Midbrain (tissue), 1 donor: ENCODE results near the gene SUPT6H.

Experiments
- DNase-seq: peaks from one replicate; lab custom pipeline; 2025; lab: John Stamatoyannopoulos, UW

The SUPT6H gene

GRCh38 chr17:28661635-28662526, at the start of gene SUPT6H, which contains the start of gene SDF2:
Gene SUPT6H (plus strand): TSS chr17:28662205. CDS start chr17:28673402, 11,197 bp downstream.
Gene SDF2 (minus strand): TSS chr17:28661906. CDS start chr17:28661876, 30 bp downstream.
- peak; percentile 95 for DNase-seq

- DNase-seq, result no peak
These were observed 49.5 kb upstream of the SUPT6H start for GRCh38 chr17:28612531-28612930.

- peak; percentile 47 for DNase-seq
These were observed 48.8 kb upstream of the SUPT6H start for GRCh38 chr17:28612936-28613872.

GRCh38 chr17:28613931-28614381, 48.0 kb upstream of the SUPT6H start, which contains the start of gene RSKR:
Gene RSKR (minus strand): TSS chr17:28614185. CDS start chr17:28614161, 24 bp downstream.
- DNase-seq, result no peak

- no peak for DNase-seq
These were observed 46.6 kb upstream of the SUPT6H start for GRCh38 chr17:28615260-28615940.

GRCh38 chr17:28616281-28616680, 45.7 kb upstream of the SUPT6H start:
- DNase-seq, result no peak

GRCh38 chr17:28618464-28618863, 43.5 kb upstream of the SUPT6H start:
- DNase-seq, result no peak

- DNase-seq, result no peak
These were observed 42.0 kb upstream of the SUPT6H start for GRCh38 chr17:28620010-28620409.

GRCh38 chr17:28622186-28622585, 39.8 kb upstream of the SUPT6H start:
- no peak for DNase-seq

GRCh38 chr17:28623696-28624095, 38.3 kb upstream of the SUPT6H start:
- DNase-seq, result no peak

GRCh38 chr17:28624148-28624547, 37.9 kb upstream of the SUPT6H start:
- DNase-seq, result no peak

GRCh38 chr17:28626818-28627217, 35.2 kb upstream of the SUPT6H start:
- DNase-seq, result no peak

- DNase-seq, result no peak
These were observed 27.7 kb upstream of the SUPT6H start for GRCh38 chr17:28634206-28634865.

- no peak for DNase-seq
These were observed 26.5 kb upstream of the SUPT6H start for GRCh38 chr17:28635506-28635905.

GRCh38 chr17:28641579-28641978, 20.4 kb upstream of the SUPT6H start:
- no peak for DNase-seq

- peak; percentile 21 for DNase-seq
These were observed 17.8 kb upstream of the SUPT6H start for GRCh38 chr17:28643983-28644786.

- DNase-seq, result peak; percentile 95
These were observed 17.0 kb upstream of the SUPT6H start, which contains the start of gene BLTP2 for GRCh38 chr17:28644787-28645575. Gene BLTP2 (minus strand): TSS chr17:28645158. CDS start chr17:28645056, 102 bp downstream.

- DNase-seq, result no peak
These were observed 16.4 kb upstream of the SUPT6H start for GRCh38 chr17:28645576-28645939.

- DNase-seq, result no peak
These were observed 15.8 kb upstream of the SUPT6H start for GRCh38 chr17:28646039-28646754.
